ENCODE measurements around the gene SWSAP1.

The SWSAP1 gene

DNA sequence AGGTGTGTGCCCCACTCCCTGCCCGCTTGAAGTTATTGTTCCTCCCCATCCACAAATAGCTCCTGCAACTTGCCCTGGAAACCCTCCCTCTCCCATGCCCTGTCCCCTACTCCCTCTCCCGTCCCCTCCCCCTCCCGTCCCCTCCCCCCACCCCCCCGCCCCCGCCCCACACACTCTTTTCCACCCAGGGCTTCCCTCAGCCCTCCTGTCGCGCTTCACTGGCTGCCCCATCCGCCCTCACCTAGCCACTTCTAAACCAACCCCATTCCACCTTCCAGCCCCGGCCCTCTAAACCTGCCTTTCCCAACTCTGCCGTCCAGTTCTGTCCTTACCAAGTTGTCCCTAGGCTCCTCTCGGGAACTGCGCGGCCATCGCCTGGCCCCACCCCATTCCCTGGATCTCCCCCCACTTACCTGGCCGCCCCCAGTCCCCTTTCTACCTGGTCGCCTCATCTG is 43.7 kb downstream of the SWSAP1 start:
- peaks cover 2% of the 10 kb centered on the region; the same call in 1 of the 2 replicates for H3K27me3 ChIP-seq (replicated peaks; ENCODE audit: control insufficient read depth, insufficient read depth, low read length)
- DNase-seq (ENCODE audit: extremely low read depth, insufficient read length) = no peak

DNA sequence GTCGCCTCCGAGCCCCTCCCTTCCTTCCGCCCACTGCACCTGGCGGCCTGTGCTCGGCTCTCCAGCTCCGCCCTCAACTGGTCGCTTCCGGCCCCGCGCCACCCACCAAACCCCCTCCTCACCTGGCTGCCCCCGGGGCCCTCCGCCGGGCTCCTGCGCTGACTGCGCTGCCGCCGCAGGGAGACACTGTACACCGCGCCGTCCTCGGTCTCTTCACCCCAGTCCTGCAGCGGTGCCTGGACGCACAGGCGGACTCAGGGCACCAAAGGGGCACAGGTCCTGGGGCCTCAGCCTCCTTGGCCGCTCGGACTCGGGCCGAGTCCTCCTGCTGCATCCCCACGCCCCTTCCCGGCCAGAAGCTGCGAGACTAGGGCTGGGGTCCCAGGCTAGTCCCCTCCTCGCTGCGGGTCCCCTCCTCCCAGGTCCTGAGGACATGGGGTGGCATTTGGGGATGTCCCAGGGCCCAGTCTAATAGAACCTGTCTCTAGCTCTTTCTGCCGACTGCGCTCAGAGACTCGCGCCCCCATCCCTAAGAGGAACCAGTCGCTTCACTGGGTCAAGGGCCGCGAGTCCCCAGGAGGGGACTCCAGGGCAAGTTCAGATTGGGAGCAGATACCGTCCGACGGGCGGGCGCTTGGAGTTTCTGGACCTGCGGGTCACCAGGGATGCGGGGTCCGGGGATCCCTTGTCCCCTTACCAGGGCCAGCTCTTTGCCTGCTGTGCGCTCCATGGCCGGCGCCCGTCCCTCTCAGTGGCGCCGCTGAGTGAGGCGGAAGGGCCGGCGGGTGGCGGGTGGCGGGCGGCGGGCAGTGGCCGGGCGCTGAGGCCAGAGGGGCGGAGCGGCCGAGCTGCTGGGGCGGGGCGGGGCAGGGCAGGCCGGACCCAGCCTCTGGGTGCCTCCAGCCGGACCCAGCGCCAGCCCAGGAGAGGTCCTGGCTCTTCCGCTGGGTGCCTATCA is 44.4 kb downstream of the SWSAP1 start, which contains the start of gene RGL3:
TSS of gene RGL3 (minus strand) at position 766 of the 958 bp plus-strand sequence. CDS start at position 730, 36 bp downstream.
- no peak within 1 kb of the TSS for H3K4me3 ChIP-seq (replicated peaks; ENCODE audit: low read depth, low read length)
- H3K27me3 ChIP-seq (replicated peaks; ENCODE audit: control insufficient read depth, insufficient read depth, low read length) = peaks cover 2% of the 10 kb centered on the region; the same call in 1 of the 2 replicates
- no peaks in the 10 kb centered on the region for H3K36me3 ChIP-seq (ENCODE audit: control insufficient read depth, insufficient read depth, low read length)
- TF ChIP-seq, protein P1, sequence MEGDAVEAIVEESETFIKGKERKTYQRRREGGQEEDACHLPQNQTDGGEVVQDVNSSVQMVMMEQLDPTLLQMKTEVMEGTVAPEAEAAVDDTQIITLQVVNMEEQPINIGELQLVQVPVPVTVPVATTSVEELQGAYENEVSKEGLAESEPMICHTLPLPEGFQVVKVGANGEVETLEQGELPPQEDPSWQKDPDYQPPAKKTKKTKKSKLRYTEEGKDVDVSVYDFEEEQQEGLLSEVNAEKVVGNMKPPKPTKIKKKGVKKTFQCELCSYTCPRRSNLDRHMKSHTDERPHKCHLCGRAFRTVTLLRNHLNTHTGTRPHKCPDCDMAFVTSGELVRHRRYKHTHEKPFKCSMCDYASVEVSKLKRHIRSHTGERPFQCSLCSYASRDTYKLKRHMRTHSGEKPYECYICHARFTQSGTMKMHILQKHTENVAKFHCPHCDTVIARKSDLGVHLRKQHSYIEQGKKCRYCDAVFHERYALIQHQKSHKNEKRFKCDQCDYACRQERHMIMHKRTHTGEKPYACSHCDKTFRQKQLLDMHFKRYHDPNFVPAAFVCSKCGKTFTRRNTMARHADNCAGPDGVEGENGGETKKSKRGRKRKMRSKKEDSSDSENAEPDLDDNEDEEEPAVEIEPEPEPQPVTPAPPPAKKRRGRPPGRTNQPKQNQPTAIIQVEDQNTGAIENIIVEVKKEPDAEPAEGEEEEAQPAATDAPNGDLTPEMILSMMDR (IDR thresholded peaks at IDR 0.05; ENCODE audit: insufficient read depth, low read length, poor library complexity, severe bottlenecking) = no peak
- no peak for DNase-seq (ENCODE audit: extremely low read depth, insufficient read length)

More for the DNA sequence above, 43.7 kb downstream of the SWSAP1 start:
- TF ChIP-seq, protein P1 (IDR thresholded peaks at IDR 0.05; ENCODE audit: insufficient read depth, low read length, poor library complexity, severe bottlenecking) = no peak
- Histone ChIP-seq H3K4me3 (replicated peaks; ENCODE audit: low read depth, low read length) (no peak overlapping the region), H3K36me3 (ENCODE audit: control insufficient read depth, insufficient read depth, low read length) (no peaks in the 10 kb centered on the region)

DNA sequence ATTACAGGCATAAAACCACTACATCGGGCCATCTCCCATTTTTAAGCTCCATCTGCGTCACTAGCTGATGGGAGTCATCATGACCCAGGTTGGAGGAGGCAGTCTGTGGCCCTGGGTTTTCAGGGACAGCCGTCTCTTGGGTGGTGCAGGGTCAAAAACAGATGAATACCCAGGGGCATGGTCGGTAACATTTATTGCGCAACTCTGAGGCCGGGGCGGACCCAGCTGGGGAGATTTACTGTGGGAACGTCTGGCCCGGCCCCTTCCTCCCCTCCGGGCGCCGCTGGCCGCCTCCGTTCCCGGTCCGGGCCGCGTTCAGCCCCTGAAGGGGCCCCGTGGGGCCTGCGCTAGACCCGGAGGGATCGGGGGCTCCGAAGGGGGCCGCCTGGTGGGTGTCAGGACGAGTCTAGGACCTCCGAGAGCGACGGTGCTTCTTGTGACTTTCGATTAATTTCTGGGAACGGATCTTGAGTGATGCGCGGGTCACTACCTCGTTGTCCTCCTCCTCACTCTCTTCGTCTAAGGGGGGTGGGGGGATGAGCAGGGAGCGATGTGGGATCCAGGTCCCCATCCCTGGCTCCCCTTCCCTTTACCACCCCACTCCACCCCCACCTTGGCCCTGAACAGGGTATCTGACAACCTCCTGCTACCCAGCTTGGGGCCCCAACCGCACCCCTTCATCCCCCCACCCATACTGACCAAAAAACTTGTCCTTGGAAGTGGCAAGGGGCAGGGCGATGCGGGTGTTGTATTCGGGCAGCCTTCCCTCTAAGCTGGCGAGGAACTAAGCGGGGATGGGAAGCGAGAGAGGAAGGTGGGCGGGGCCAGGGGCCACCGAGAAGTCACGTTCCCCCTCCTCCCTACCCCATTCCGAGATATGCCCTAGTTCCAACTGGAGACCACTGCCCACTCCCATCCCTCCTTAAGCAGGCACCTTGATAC is 46.2 kb downstream of the SWSAP1 start:
- H3K4me3 ChIP-seq (replicated peaks; ENCODE audit: low read depth, low read length) = no peak overlapping the region; the same call in 1 of the 2 replicates
- TF ChIP-seq, protein P1 (IDR thresholded peaks at IDR 0.05; ENCODE audit: insufficient read depth, low read length, poor library complexity, severe bottlenecking) = no peak
- H3K36me3 ChIP-seq (ENCODE audit: control insufficient read depth, insufficient read depth, low read length) = no peaks in the 10 kb centered on the region
- H3K27me3 ChIP-seq (replicated peaks; ENCODE audit: control insufficient read depth, insufficient read depth, low read length) = peaks cover 2% of the 10 kb centered on the region; the same call in 1 of the 2 replicates
- DNase-seq (ENCODE audit: extremely low read depth, insufficient read length) = no peak

DNA sequence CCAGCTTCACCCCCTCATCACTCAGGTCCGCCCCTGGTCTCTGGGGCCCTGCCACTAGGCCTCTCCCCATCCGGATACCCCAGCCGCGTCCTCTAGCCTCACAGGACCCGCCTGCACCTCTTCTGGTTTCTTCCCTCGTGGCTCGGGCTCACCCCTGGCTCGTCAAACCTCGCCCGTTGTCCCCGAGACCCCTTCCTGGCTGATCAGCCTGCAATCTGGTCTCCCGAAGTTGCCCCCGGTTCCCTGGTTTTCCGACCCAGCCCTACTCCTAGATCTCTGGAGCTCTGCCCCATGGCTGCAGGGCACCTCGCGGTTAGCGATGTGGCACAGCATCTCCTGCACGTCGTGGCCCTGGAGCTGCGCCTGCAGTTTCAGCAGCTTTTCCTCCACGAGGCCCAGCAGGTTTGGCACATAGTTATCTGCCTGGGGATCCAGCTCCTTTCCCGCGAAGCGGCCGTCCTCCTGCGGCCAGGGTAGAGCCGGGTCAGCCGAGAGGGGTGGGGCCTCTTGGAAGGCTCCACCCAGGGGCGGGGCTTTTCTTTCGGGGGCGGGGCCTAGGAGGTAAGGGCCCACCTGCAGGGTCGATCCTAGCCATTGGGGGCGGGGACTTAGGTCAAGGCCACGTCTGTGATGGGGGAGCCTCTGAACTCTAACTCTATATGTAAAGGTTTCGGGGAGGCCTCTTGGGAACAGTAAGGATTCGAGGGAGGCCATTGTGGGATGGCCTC is 47.1 kb downstream of the SWSAP1 start:
- H3K27me3 ChIP-seq (replicated peaks; ENCODE audit: control insufficient read depth, insufficient read depth, low read length) = peaks cover 2% of the 10 kb centered on the region; the same call in 1 of the 2 replicates
- H3K4me3 ChIP-seq (replicated peaks; ENCODE audit: low read depth, low read length) = peak overlapping the region; percentile 43

More for the DNA sequence above, 47.1 kb downstream of the SWSAP1 start:
- no peaks in the 10 kb centered on the region for H3K36me3 ChIP-seq (ENCODE audit: control insufficient read depth, insufficient read depth, low read length)
- TF ChIP-seq, protein P1 (IDR thresholded peaks at IDR 0.05; ENCODE audit: insufficient read depth, low read length, poor library complexity, severe bottlenecking) = no peak
- DNase-seq (ENCODE audit: extremely low read depth, insufficient read length) = no peak
